Testis (tissue), 5 donors: Measurements from ENCODE around the gene OGFRL1. TPM values are rescaled to one million over a fixed set of nuclear protein-coding genes. Genes with fewer than 3 reads are reported as not detected.

ENCODE experiments used
- DNase-seq: peaks from one replicate; pipeline ENCODE4 v3.0.0-alpha.2; 2019
- H3K27ac ChIP-seq, 2 donors: fragments of 200-600 bp; sonication (generic); one replicate each; pipeline ENCODE4 v1.5.1; 2019
- H3K27me3 ChIP-seq: fragments of 200-600 bp; sonication (generic); one replicate; pipeline ENCODE4 v1.5.1; 2019
- H3K36me3 ChIP-seq: fragments of 200-600 bp; sonication (generic); one replicate; pipeline ENCODE4 v1.5.1; 2017; ENCODE audit warnings: low read depth; ENCODE audit errors: missing control alignments
- H3K4me1 ChIP-seq: fragments of 200-600 bp; sonication (generic); one replicate; pipeline ENCODE4 v1.5.1; 2019
- H3K4me3 ChIP-seq, 2 donors: fragments of 200-600 bp; sonication (generic); one replicate each; pipeline ENCODE4 v1.5.1; 2017 to 2019
- H3K9me3 ChIP-seq: fragments of 200-600 bp; sonication (generic); one replicate; pipeline ENCODE4 v1.5.1; 2017
- POLR2A ChIP-seq: fragments of 450-650 bp; IDR thresholded peaks from one replicate; pipeline ENCODE4 v1.6.1; 2017; ENCODE audit warnings: antibody characterized with exemption, mild to moderate bottlenecking, moderate library complexity
- WGBS, 2 donors: methylation state at CpG; one replicate each; pipeline ENCODE4 v1.1.5; 2018; 5-methylcytosine and 5-hydroxymethylcytosine counted together
- intact Hi-C: fragments of 100-400 bp; cut with DNase I; formaldehyde crosslinking; loops from one replicate; pipeline ENCODE4 v1.15.1; 2023; ENCODE audit warnings: low total_unique reads
- long read RNA-seq, 2 donors: transcript quantifications; one replicate each; lab custom pipeline, GENCODE V29; 2026
- polyA plus RNA-seq: library from polyadenylated mRNA; stranded (reverse); fragments of 350-450 nt; fragmentation: Illumina TruSeq; extraction: RNeasy Lipid Tissue Mini Kit (QIAGEN cat#74804); gene quantifications from one replicate; pipeline ENCODE4 v1.2.3, GENCODE V29; 2014; ENCODE audit warnings: low read depth, low replicate concordance; ENCODE audit not compliant: insufficient read depth
- total RNA-seq, 2 donors: library from RNA; depleted of rRNA; stranded (reverse); fragments of >200 nt; gene quantifications; one replicate each; pipeline ENCODE4 v1.2.3, GENCODE V29; 2016
- TF ChIP-seq, protein P1 (sequence below), 3 experiments: fragments of 450-650 bp in 2 of 3; fragments of 200-600 bp in 1 of 3; sonication (generic) in 1 of 3; IDR thresholded peaks; one replicate each; pipeline ENCODE4 v1.5.1; 2016 to 2019; ENCODE audit warnings: antibody characterized with exemption in 3 of 3, mild to moderate bottlenecking in 2 of 3, moderate library complexity in 1 of 3

The OGFRL1 gene
- total RNA-seq (1 to 10 TPM; 7.9 to 8.2 TPM), polyA plus RNA-seq (5.0 TPM)
- long read RNA-seq, donor 1, partial matches to known transcripts, result 0 of 5 reads
- long read RNA-seq, donor 1, other reads (novel, unspliced or antisense), result 5 of 5 reads
- long read RNA-seq, donor 2, full-length matches to known transcripts, result 1 of 1 reads
- long read RNA-seq, donor 2, partial matches to known transcripts, result 0 of 1 reads
- long read RNA-seq, donor 2, other reads (novel, unspliced or antisense), result 0 of 1 reads

DNA sequence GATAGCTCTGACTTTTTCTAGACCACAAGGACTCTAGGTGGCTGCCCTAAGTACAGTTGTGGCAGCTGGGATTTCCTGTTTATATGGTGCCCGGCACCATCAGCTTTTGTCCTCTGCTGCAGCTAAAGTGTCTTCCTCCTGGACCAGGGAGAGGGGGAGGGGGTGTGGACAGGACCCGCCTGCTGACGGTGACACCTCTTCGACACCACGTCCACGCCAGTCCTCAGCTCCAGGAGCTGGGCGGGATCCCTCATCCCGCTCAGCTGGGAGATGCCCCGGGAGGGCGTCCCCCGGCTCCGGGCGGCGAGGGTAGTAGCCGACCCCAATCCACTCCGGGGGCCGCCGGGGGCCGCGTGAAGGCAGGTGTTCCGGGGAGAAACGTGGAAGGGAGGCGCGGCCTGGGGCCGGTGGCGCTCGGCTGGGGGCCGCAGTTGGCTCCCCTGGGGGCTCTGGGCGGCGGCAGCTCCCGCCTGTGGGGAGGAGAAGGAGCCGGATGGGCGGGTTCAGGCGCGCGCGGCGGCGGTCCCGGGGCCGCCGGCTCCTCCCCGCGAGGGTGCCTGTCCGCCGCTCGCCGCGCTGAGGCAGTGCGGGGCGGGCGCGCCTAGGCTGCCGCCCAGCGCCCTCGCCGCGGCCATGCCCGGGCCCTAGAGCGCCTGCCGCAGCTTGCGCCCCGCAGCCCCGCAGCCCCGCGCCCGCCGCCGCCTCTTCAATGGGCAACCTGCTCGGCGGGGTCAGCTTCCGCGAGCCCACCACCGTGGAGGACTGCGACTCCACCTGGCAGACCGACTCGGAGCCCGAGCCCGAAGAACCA, at the start of gene OGFRL1:
Gene OGFRL1, plus strand, starts transcription at position 584 of the 811 bp plus-strand sequence. Its CDS starts 126 bp downstream, at position 710.
- Histone ChIP-seq H3K27me3 (no peaks in the 10 kb centered on the region), H3K4me3 (peak within 1 kb of the TSS; percentile 77 to 78), H3K9me3 (no peaks in the 10 kb centered on the region), H3K36me3 (no peaks in the 10 kb centered on the region), H3K27ac (peak within 1 kb of the TSS; percentile 92 to 93), H3K4me1 (peaks cover 7% of the 10 kb centered on the region)
- peak; percentile 74 for DNase-seq
- 0% methylated on average over 6 to 33 of the region's 79 CpGs for WGBS, 2 donors
- TF ChIP-seq POLR2A, result no peak
- intact Hi-C loops, result no loop called here

DNA sequence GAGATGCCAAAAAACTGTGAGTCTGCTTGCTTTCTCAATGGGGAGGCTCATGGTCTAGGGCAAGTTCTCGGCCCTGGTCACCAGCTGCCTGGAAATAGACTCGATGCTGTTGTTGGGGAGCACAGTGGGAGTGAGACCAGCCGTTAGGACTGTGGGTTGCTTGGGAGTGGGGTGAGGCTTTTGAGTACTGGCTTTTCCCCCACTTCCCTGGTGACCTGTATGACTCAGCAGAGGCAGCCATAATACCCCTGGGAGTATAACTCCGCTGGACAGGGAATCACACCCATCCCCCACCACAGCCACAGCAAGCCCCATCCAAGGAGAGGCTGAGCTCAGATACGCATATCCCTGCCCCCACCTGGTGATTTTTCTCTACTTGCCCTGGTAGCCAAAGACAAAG, 48.9 kb upstream of the OGFRL1 start:
- Histone ChIP-seq H3K9me3 (no peaks in the 10 kb centered on the region), H3K27ac (no peak overlapping the region), H3K4me3 (no peak overlapping the region), H3K36me3 (no peaks in the 10 kb centered on the region), H3K4me1 (no peaks in the 10 kb centered on the region), H3K27me3 (no peaks in the 10 kb centered on the region)
- intact Hi-C loops, result no loop called here
- TF ChIP-seq, protein P1, sequence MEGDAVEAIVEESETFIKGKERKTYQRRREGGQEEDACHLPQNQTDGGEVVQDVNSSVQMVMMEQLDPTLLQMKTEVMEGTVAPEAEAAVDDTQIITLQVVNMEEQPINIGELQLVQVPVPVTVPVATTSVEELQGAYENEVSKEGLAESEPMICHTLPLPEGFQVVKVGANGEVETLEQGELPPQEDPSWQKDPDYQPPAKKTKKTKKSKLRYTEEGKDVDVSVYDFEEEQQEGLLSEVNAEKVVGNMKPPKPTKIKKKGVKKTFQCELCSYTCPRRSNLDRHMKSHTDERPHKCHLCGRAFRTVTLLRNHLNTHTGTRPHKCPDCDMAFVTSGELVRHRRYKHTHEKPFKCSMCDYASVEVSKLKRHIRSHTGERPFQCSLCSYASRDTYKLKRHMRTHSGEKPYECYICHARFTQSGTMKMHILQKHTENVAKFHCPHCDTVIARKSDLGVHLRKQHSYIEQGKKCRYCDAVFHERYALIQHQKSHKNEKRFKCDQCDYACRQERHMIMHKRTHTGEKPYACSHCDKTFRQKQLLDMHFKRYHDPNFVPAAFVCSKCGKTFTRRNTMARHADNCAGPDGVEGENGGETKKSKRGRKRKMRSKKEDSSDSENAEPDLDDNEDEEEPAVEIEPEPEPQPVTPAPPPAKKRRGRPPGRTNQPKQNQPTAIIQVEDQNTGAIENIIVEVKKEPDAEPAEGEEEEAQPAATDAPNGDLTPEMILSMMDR (IDR thresholded peaks at IDR 0.05), result no peak
- no peak for TF ChIP-seq POLR2A
- DNase-seq, result no peak
- 78 to 80% methylated on average over 5 of the region's 5 CpGs for WGBS, 2 donors

DNA sequence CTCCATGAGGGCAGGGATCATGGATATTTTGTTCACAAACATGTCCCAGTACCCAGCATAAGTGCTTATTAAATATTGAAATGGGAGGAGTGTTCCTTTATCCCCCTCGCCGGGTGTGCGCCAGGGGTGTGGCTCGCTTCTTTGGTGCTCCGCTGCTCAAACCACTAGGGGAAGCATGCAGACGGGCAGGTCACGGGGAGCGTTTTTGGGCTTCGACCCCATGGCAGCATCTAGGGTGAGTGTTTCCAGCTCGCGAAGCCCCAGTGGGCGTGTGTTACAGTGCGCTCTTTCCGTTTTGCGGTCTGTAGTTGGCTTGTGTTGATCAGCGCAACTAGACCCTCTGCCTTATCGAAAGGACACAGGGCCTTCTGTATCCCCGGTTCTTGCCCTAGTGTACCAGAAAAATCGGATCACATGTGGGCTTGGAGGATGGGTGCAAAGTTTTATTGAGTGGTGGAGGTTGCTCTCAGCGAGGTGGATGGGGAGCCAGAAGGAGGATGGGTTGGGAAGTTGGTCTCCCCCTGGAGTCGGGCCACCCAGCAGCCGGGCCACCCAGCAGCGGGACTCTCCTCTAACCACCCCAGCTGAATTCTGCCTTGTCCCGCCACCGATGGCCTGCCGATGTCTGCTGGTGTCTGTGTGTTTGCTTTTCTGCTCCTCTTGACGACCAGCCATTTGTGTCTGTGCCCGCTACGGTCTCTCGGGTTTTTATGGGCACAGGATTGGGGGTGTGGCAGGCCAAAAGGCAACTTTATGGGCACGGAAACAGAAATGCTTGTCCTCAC, 43.2 kb upstream of the OGFRL1 start:
- DNase-seq, result no peak
- intact Hi-C loops, result no loop called here
- no peak for TF ChIP-seq POLR2A
- TF ChIP-seq, protein P1 (IDR thresholded peaks at IDR 0.05), result no peak
- H3K27ac ChIP-seq, result no peak overlapping the region
- peaks cover 9% of the 10 kb centered on the region for H3K4me1 ChIP-seq
- no peaks in the 10 kb centered on the region for H3K27me3 ChIP-seq
- H3K4me3 ChIP-seq, result peak overlapping the region in 1 of 2 donors; percentile 0
- H3K9me3 ChIP-seq, result no peaks in the 10 kb centered on the region
- no peaks in the 10 kb centered on the region for H3K36me3 ChIP-seq
- WGBS, 2 donors, result 72 to 82% methylated on average over 21 to 31 of the region's 31 CpGs

DNA sequence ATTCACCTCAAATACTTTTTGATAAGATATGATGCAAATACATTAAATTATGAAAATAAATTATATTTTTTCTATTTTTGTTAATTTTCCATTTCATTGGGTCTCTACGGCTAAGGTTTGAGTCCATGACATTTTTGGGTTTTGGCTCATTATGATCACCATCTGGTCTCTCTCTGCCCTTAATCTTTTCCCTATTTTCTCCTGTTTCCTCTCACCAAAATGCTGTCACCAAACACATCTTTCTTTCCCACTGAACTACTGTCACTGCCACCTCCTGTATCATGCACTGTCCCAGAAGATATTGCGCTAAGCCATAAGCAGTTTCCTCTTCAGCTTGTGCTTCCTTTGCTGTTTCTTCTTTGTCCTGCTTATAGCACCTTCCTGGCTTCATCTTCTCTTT, 42.0 kb upstream of the OGFRL1 start:
- DNase-seq, result no peak
- peaks cover 9% of the 10 kb centered on the region for H3K4me1 ChIP-seq
- no peak overlapping the region for H3K4me3 ChIP-seq
- no peak for TF ChIP-seq POLR2A
- TF ChIP-seq, protein P1 (IDR thresholded peaks at IDR 0.05), result no peak
- intact Hi-C loops, result no loop called here
- no peak overlapping the region for H3K27ac ChIP-seq
- H3K9me3 ChIP-seq, result no peaks in the 10 kb centered on the region
- no peaks in the 10 kb centered on the region for H3K27me3 ChIP-seq
- 92 to 97% methylated on average over 2 of the region's 2 CpGs for WGBS, 2 donors
- no peaks in the 10 kb centered on the region for H3K36me3 ChIP-seq

DNA sequence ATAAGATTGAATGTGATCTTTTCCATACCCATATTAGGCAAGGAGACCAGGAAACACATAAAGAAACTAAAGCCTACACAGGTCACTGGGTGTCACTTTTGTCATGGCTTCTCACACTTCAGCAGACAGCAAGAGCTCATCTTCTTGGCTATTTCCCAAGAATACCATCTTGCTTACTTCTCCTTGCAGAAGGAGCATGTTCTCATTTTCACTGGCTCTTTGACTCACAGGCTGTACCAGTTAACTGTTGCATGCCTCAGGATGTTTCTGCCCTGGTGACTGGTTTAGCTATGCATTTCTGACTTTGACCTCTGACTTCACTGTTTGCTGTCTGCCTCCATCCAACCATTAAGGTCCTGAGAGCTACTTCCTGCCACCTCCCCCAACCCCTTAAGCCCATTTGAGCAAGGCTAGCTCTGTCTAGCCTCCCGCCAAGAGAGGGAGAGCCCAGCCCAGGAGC, 40.3 kb upstream of the OGFRL1 start:
- Histone ChIP-seq H3K36me3 (no peaks in the 10 kb centered on the region), H3K27ac (no peak overlapping the region), H3K4me1 (peaks cover 9% of the 10 kb centered on the region), H3K27me3 (no peaks in the 10 kb centered on the region), H3K4me3 (no peak overlapping the region), H3K9me3 (no peaks in the 10 kb centered on the region)
- intact Hi-C loops, result no loop called here
- TF ChIP-seq POLR2A, result no peak
- TF ChIP-seq, protein P1 (IDR thresholded peaks at IDR 0.05), result no peak
- no peak for DNase-seq
- 73 to 81% methylated on average over 1 of the region's 1 CpG for WGBS, 2 donors
